GM23338 (cell line): ENCODE measurements around the gene SLC6A1. TPM values are rescaled to one million over a fixed set of nuclear protein-coding genes. Genes with fewer than 3 reads are reported as not detected.

Experiments
- ATAC-seq: fragments of 200-7000 bp; cut with Tn5 transposase; 3 replicates; pipeline ENCODE4 v1.9.1; 2020
- DNase-seq: peaks from one replicate; pipeline ENCODE4 v3.0.0-alpha.2; 2015; ENCODE audit warnings: low spot score
- H2AFZ ChIP-seq: fragments of 200-600 bp; sonication (generic); 2 replicates; pipeline ENCODE4 v1.8.0; 2016; ENCODE audit warnings: antibody characterized with exemption, mild to moderate bottlenecking, moderate library complexity
- H3F3A ChIP-seq: fragments of 200-600 bp; sonication (generic); replicated peaks from 2 replicates; pipeline ENCODE4 v1.8.0; 2017; ENCODE audit warnings: antibody characterized with exemption, mixed run types, low read depth
- H3K27ac ChIP-seq: fragments of 200-600 bp; sonication (generic); 2 replicates; pipeline ENCODE4 v1.6.1; 2016; ENCODE audit warnings: low read depth
- H3K27me3 ChIP-seq: fragments of 200-600 bp; sonication (generic); 2 replicates; pipeline ENCODE4 v1.8.0; 2016; ENCODE audit warnings: mild to moderate bottlenecking, mixed run types, moderate library complexity; ENCODE audit not compliant: insufficient read depth
- H3K36me3 ChIP-seq: fragments of 200-600 bp; sonication (generic); 2 replicates; pipeline ENCODE4 v1.8.0; 2016; ENCODE audit warnings: mild to moderate bottlenecking; ENCODE audit not compliant: insufficient read depth
- H3K4me1 ChIP-seq: fragments of 200-600 bp; sonication (generic); 2 replicates; pipeline ENCODE4 v1.8.0; 2016; ENCODE audit warnings: mild to moderate bottlenecking, moderate library complexity; ENCODE audit not compliant: insufficient read depth
- H3K4me2 ChIP-seq: fragments of 200-600 bp; sonication (generic); 2 replicates; pipeline ENCODE4 v1.7.1; 2017; ENCODE audit warnings: mixed run types
- H3K4me3 ChIP-seq: fragments of 200-600 bp; sonication (generic); 2 replicates; pipeline ENCODE4 v1.6.1; 2016; ENCODE audit warnings: mixed run types
- H3K79me2 ChIP-seq: fragments of 200-600 bp; sonication (generic); replicated peaks from 2 replicates; pipeline ENCODE4 v1.8.0; 2017; ENCODE audit warnings: mild to moderate bottlenecking; ENCODE audit not compliant: insufficient read depth
- H3K9me2 ChIP-seq: fragments of 200-600 bp; sonication (generic); 2 replicates; pipeline ENCODE4 v1.8.0; 2017; ENCODE audit not compliant: insufficient read depth
- H4K20me1 ChIP-seq: fragments of 200-600 bp; sonication (generic); replicated peaks from 2 replicates; pipeline ENCODE4 v1.8.0; 2017; ENCODE audit warnings: mild to moderate bottlenecking; ENCODE audit not compliant: insufficient read depth
- H3K27ac Mint-ChIP-seq: 2 replicates; pipeline ENCODE4 v1.8.0; 2020; ENCODE audit warnings: inconsistent platforms, mild to moderate bottlenecking, moderate library complexity, mixed read lengths
- H3K27me3 Mint-ChIP-seq: 3 replicates; pipeline ENCODE4 v1.8.0; 2022; ENCODE audit warnings: low read depth, mild to moderate bottlenecking, moderate library complexity, mixed read lengths, inconsistent platforms; ENCODE audit not compliant: insufficient read depth, poor library complexity
- H3K36me3 Mint-ChIP-seq: 3 replicates; pipeline ENCODE4 v1.8.0; 2021; ENCODE audit warnings: low read depth, mild to moderate bottlenecking, inconsistent platforms, moderate library complexity, mixed read lengths
- H3K4me1 Mint-ChIP-seq: 3 replicates; pipeline ENCODE4 v1.8.0; 2020; ENCODE audit warnings: mild to moderate bottlenecking, inconsistent platforms, mixed read lengths
- H3K4me3 Mint-ChIP-seq: 3 replicates; pipeline ENCODE4 v1.8.0; 2021; ENCODE audit warnings: moderate library complexity, mild to moderate bottlenecking, inconsistent platforms, mixed read lengths
- H3K9me3 Mint-ChIP-seq: 3 replicates; pipeline ENCODE4 v1.8.0; 2020; ENCODE audit warnings: moderate library complexity, mild to moderate bottlenecking, inconsistent platforms, mixed read lengths
- ETS1 ChIP-seq: IDR thresholded peaks from 2 replicates; pipeline ENCODE4 v1.6.1; 2016; ENCODE audit warnings: antibody characterized with exemption
- EZH2 ChIP-seq: fragments of 200-600 bp; sonication (generic); IDR thresholded peaks from one replicate; pipeline ENCODE4 v1.8.0; 2017; ENCODE audit warnings: antibody characterized with exemption, mild to moderate bottlenecking, low read depth; ENCODE audit not compliant: unreplicated experiment
- EZH2phosphoT487 ChIP-seq: fragments of 200-600 bp; sonication (generic); IDR thresholded peaks from one replicate; pipeline ENCODE4 v1.8.1; 2018; ENCODE audit warnings: antibody characterized with exemption; ENCODE audit not compliant: unreplicated experiment
- JUNB ChIP-seq: IDR thresholded peaks from one replicate; pipeline ENCODE4 v1.6.1; 2016; ENCODE audit warnings: antibody characterized with exemption; ENCODE audit not compliant: unreplicated experiment
- NANOG ChIP-seq: IDR thresholded peaks from 2 replicates; pipeline ENCODE4 v1.6.1; 2016; ENCODE audit warnings: antibody characterized with exemption, borderline replicate concordance
- POLR2AphosphoS5 ChIP-seq: IDR thresholded peaks from 2 replicates; pipeline ENCODE4 v1.6.1; 2016; ENCODE audit warnings: antibody characterized with exemption, low read depth
- STAT1 ChIP-seq: IDR thresholded peaks from one replicate; pipeline ENCODE4 v1.6.1; 2016; ENCODE audit warnings: antibody characterized with exemption; ENCODE audit not compliant: unreplicated experiment
- ZNF114 ChIP-seq: fragments of 250-450 bp; sonication (Bioruptor Pico); IDR thresholded peaks from 2 replicates; pipeline ENCODE4 v1.5.0; 2020; ENCODE audit warnings: mild to moderate bottlenecking, moderate library complexity
- polyA plus RNA-seq: library from polyadenylated mRNA; unstranded; fragments of >200 nt; fragmentation: Nextera tagmentation; extraction: Ambion mirVana; gene quantifications from 2 replicates; pipeline ENCODE4 v1.2.1, GENCODE V29; 2016
- total RNA-seq: library from RNA; depleted of rRNA; stranded (reverse); fragments of >200 nt; shearing (Covaris generic); gene quantifications from 2 replicates; pipeline ENCODE4 v1.2.3, GENCODE V29; 2014
- TF ChIP-seq, protein P1 (sequence below), 2 experiments: fragments of 200-600 bp in 1 of 2; sonication (generic) in 1 of 2; conservative IDR thresholded peaks; 2 replicates each; pipeline versions ENCODE4 v1.5.1 to v1.6.1; 2016 to 2017; ENCODE audit warnings: antibody characterized with exemption in 2 of 2, low read depth in 2 of 2, mild to moderate bottlenecking in 2 of 2, moderate library complexity in 1 of 2
- TF ChIP-seq, protein P2 (sequence below): fragments of 250-450 bp; sonication (Bioruptor Pico); IDR thresholded peaks from 2 replicates; pipeline ENCODE4 v1.5.0; 2020; ENCODE audit warnings: mild to moderate bottlenecking, moderate library complexity

The SLC6A1 gene
- total and polyA plus RNA-seq, 2 experiments from 2014 or later = 0.16 to 0.28 TPM

DNA sequence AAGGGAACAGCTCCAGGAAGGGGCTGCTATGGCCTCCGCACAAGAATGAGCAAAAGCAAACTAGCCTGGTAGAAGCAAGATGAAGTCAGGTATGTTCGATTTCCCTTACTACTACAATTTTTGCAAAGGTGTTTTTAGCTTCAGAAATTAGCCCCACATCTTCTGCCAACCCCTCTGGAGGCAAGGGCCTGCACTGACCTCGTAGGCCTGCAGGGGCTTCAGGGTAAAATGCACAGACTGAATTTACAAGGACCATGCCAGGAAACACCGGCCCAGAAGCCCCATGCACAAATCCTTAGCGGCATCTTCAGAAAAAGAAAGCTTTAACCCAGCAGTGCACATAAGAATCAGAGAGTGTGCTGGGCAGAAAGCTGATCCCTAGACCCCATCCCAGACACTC, 53.0 kb downstream of the SLC6A1 start:
- H2AFZ ChIP-seq = no peak overlapping the region; the same call in 1 of the 2 replicates
- TF ChIP-seq, protein P1, sequence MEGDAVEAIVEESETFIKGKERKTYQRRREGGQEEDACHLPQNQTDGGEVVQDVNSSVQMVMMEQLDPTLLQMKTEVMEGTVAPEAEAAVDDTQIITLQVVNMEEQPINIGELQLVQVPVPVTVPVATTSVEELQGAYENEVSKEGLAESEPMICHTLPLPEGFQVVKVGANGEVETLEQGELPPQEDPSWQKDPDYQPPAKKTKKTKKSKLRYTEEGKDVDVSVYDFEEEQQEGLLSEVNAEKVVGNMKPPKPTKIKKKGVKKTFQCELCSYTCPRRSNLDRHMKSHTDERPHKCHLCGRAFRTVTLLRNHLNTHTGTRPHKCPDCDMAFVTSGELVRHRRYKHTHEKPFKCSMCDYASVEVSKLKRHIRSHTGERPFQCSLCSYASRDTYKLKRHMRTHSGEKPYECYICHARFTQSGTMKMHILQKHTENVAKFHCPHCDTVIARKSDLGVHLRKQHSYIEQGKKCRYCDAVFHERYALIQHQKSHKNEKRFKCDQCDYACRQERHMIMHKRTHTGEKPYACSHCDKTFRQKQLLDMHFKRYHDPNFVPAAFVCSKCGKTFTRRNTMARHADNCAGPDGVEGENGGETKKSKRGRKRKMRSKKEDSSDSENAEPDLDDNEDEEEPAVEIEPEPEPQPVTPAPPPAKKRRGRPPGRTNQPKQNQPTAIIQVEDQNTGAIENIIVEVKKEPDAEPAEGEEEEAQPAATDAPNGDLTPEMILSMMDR (conservative IDR thresholded peaks at IDR 0.05; ENCODE audit: low read depth in 2 of 2) = peak; percentile 15 to 47; a peak in 2 of 4 replicates
- TF ChIP-seq EZH2phosphoT487 = no peak
- TF ChIP-seq, protein P2, sequence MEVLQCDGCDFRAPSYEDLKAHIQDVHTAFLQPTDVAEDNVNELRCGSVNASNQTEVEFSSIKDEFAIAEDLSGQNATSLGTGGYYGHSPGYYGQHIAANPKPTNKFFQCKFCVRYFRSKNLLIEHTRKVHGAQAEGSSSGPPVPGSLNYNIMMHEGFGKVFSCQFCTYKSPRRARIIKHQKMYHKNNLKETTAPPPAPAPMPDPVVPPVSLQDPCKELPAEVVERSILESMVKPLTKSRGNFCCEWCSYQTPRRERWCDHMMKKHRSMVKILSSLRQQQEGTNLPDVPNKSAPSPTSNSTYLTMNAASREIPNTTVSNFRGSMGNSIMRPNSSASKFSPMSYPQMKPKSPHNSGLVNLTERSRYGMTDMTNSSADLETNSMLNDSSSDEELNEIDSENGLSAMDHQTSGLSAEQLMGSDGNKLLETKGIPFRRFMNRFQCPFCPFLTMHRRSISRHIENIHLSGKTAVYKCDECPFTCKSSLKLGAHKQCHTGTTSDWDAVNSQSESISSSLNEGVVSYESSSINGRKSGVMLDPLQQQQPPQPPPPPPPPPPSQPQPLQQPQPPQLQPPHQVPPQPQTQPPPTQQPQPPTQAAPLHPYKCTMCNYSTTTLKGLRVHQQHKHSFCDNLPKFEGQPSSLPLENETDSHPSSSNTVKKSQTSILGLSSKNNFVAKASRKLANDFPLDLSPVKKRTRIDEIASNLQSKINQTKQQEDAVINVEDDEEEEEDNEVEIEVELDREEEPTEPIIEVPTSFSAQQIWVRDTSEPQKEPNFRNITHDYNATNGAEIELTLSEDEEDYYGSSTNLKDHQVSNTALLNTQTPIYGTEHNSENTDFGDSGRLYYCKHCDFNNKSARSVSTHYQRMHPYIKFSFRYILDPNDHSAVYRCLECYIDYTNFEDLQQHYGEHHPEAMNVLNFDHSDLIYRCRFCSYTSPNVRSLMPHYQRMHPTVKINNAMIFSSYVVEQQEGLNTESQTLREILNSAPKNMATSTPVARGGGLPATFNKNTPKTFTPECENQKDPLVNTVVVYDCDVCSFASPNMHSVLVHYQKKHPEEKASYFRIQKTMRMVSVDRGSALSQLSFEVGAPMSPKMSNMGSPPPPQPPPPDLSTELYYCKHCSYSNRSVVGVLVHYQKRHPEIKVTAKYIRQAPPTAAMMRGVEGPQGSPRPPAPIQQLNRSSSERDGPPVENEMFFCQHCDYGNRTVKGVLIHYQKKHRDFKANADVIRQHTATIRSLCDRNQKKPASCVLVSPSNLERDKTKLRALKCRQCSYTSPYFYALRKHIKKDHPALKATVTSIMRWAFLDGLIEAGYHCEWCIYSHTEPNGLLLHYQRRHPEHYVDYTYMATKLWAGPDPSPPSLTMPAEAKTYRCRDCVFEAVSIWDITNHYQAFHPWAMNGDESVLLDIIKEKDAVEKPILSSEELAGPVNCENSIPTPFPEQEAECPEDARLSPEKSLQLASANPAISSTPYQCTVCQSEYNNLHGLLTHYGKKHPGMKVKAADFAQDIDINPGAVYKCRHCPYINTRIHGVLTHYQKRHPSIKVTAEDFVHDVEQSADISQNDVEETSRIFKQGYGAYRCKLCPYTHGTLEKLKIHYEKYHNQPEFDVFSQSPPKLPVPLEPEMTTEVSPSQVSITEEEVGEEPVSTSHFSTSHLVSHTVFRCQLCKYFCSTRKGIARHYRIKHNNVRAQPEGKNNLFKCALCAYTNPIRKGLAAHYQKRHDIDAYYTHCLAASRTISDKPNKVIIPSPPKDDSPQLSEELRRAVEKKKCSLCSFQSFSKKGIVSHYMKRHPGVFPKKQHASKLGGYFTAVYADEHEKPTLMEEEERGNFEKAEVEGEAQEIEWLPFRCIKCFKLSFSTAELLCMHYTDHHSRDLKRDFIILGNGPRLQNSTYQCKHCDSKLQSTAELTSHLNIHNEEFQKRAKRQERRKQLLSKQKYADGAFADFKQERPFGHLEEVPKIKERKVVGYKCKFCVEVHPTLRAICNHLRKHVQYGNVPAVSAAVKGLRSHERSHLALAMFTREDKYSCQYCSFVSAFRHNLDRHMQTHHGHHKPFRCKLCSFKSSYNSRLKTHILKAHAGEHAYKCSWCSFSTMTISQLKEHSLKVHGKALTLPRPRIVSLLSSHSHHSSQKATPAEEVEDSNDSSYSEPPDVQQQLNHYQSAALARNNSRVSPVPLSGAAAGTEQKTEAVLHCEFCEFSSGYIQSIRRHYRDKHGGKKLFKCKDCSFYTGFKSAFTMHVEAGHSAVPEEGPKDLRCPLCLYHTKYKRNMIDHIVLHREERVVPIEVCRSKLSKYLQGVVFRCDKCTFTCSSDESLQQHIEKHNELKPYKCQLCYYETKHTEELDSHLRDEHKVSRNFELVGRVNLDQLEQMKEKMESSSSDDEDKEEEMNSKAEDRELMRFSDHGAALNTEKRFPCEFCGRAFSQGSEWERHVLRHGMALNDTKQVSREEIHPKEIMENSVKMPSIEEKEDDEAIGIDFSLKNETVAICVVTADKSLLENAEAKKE = no peak
- H3F3A ChIP-seq = no peaks in the 10 kb centered on the region
- H3K36me3 Mint-ChIP-seq = no peaks in the 10 kb centered on the region
- ATAC-seq (peak; percentile 86), DNase-seq (peak; percentile 56)
- no peak overlapping the region for H3K27ac Mint-ChIP-seq
- no peak overlapping the region for H3K4me2 ChIP-seq
- H3K27me3 Mint-ChIP-seq = peaks cover 5% of the 10 kb centered on the region
- no peak overlapping the region for H3K4me3 ChIP-seq
- no peak overlapping the region for H3K4me3 Mint-ChIP-seq
- no peaks in the 10 kb centered on the region for H4K20me1 ChIP-seq
- H3K4me1 Mint-ChIP-seq = no peaks in the 10 kb centered on the region; the same call in 2 of the 3 replicates
- H3K36me3 ChIP-seq = no peaks in the 10 kb centered on the region
- H3K27ac ChIP-seq = no peak overlapping the region
- no peaks in the 10 kb centered on the region for H3K79me2 ChIP-seq
- no peaks in the 10 kb centered on the region for H3K9me2 ChIP-seq
- H3K4me1 ChIP-seq = no peaks in the 10 kb centered on the region
- H3K9me3 Mint-ChIP-seq = no peaks in the 10 kb centered on the region
- H3K27me3 ChIP-seq = no peaks in the 10 kb centered on the region

- Mint-ChIP-seq H3K9me3 (no peaks in the 10 kb centered on the region), H3K36me3 (no peaks in the 10 kb centered on the region), H3K4me3 (no peak overlapping the region), H3K4me1 (no peaks in the 10 kb centered on the region; the same call in 2 of the 3 replicates), H3K27ac (no peak overlapping the region), H3K27me3 (peaks cover 5% of the 10 kb centered on the region)
- no peaks in the 10 kb centered on the region for H3F3A ChIP-seq
- H2AFZ ChIP-seq = no peak overlapping the region
- TF ChIP-seq JUNB = no peak
- TF ChIP-seq EZH2phosphoT487 = no peak
- TF ChIP-seq EZH2 = no peak
- TF ChIP-seq POLR2AphosphoS5 = no peak
- TF ChIP-seq, protein P1 (conservative IDR thresholded peaks at IDR 0.05; ENCODE audit: low read depth in 2 of 2) = no peak
- TF ChIP-seq STAT1 = no peak
- no peak for TF ChIP-seq NANOG
- TF ChIP-seq ZNF114 (CRISPR knock-in tag) = no peak
- TF ChIP-seq ETS1 = no peak
- H3K79me2 ChIP-seq = no peaks in the 10 kb centered on the region
- no peaks in the 10 kb centered on the region for H3K36me3 ChIP-seq
- no peak overlapping the region for H3K4me2 ChIP-seq
- DNase-seq (no peak), ATAC-seq (no peak)
- H3K27me3 ChIP-seq = no peaks in the 10 kb centered on the region
- no peak overlapping the region for H3K4me3 ChIP-seq
- H3K4me1 ChIP-seq = no peaks in the 10 kb centered on the region
- no peaks in the 10 kb centered on the region for H3K9me2 ChIP-seq
- H4K20me1 ChIP-seq = no peaks in the 10 kb centered on the region
- H3K27ac ChIP-seq = no peak overlapping the region
Measured at GRCh38 chr3:11047500-11047899, 55.0 kb downstream of the SLC6A1 start.
